H9 (cell line): ENCODE data around the gene REXO4. TPM values are rescaled to one million over a fixed set of nuclear protein-coding genes. Genes with fewer than 3 reads are reported as not detected.

Experiments used
- DNase-seq: peaks from one replicate; pipeline ENCODE4 v3.0.0-alpha.2; 2017
- H2AFZ ChIP-seq: one replicate; pipeline ENCODE4 v1.6.1; 2013; ENCODE audit warnings: mild to moderate bottlenecking, low read length, control low read depth, moderate library complexity
- H2AK5ac ChIP-seq: 2 replicates; pipeline ENCODE4 v1.6.1; 2013; ENCODE audit warnings: low read length, control low read depth, mixed read lengths; ENCODE audit not compliant: insufficient read length
- H2BK120ac ChIP-seq: one replicate; pipeline ENCODE4 v1.6.1; 2013; ENCODE audit warnings: low read depth, mild to moderate bottlenecking, low read length, control low read depth, inconsistent platforms; ENCODE audit not compliant: poor library complexity, severe bottlenecking
- H2BK12ac ChIP-seq: 2 replicates; pipeline ENCODE4 v1.6.1; 2013; ENCODE audit warnings: low read length, control low read depth, mixed read lengths, low read depth; ENCODE audit not compliant: insufficient read length
- H2BK15ac ChIP-seq: 2 replicates; pipeline ENCODE4 v1.6.1; 2013; ENCODE audit warnings: low read depth, low read length, control low read depth
- H2BK20ac ChIP-seq: one replicate; pipeline ENCODE4 v1.6.1; 2013; ENCODE audit warnings: low read depth, mild to moderate bottlenecking, low read length, control low read depth, inconsistent platforms; ENCODE audit not compliant: poor library complexity, severe bottlenecking
- H2BK5ac ChIP-seq: 2 replicates; pipeline ENCODE4 v1.6.1; 2013; ENCODE audit warnings: low read length, control low read depth, mixed read lengths; ENCODE audit not compliant: insufficient read length
- H3K14ac ChIP-seq: 2 replicates; pipeline ENCODE4 v1.6.1; 2013; ENCODE audit warnings: low read length, control low read depth; ENCODE audit not compliant: insufficient read depth
- H3K18ac ChIP-seq: 2 replicates; pipeline ENCODE4 v1.6.1; 2013; ENCODE audit warnings: low read depth, mild to moderate bottlenecking, mixed read lengths, low read length, control low read depth; ENCODE audit not compliant: insufficient read length
- H3K23ac ChIP-seq: 2 replicates; pipeline ENCODE4 v1.6.1; 2013; ENCODE audit warnings: low read length, control low read depth, mixed read lengths, low read depth; ENCODE audit not compliant: insufficient read length
- H3K23me2 ChIP-seq: 2 replicates; pipeline ENCODE4 v1.6.1; 2013; ENCODE audit warnings: low read depth, mild to moderate bottlenecking, mixed read lengths, low read length, control low read depth; ENCODE audit not compliant: insufficient read length, poor library complexity, severe bottlenecking
- H3K27ac ChIP-seq: 2 replicates; pipeline ENCODE4 v1.5.1; 2013; ENCODE audit warnings: low read length, control low read depth, mixed read lengths, low read depth; ENCODE audit not compliant: insufficient read length
- H3K27me3 ChIP-seq: 2 replicates; pipeline ENCODE4 v1.6.1; 2013; ENCODE audit warnings: low read length, control low read depth, inconsistent platforms; ENCODE audit not compliant: insufficient read depth
- H3K4ac ChIP-seq: 2 replicates; pipeline ENCODE4 v1.6.1; 2013; ENCODE audit warnings: low read depth, mild to moderate bottlenecking, control low read depth, inconsistent platforms, low read length, moderate library complexity
- H3K4me1 ChIP-seq: 2 replicates; pipeline ENCODE4 v1.6.1; 2013; ENCODE audit warnings: low read length, control low read depth, inconsistent platforms; ENCODE audit not compliant: insufficient read depth
- H3K4me2 ChIP-seq: 2 replicates; pipeline ENCODE4 v1.6.1; 2013; ENCODE audit warnings: low read length, control low read depth, mixed read lengths; ENCODE audit not compliant: insufficient read length, insufficient read depth
- H3K56ac ChIP-seq: 2 replicates; pipeline ENCODE4 v1.6.1; 2013; ENCODE audit warnings: low read depth, mild to moderate bottlenecking, mixed read lengths, low read length, control low read depth; ENCODE audit not compliant: insufficient read length
- H3K79me1 ChIP-seq: 2 replicates; pipeline ENCODE4 v1.6.1; 2013; ENCODE audit warnings: low read depth, mild to moderate bottlenecking, moderate library complexity, low read length, control low read depth, inconsistent platforms; ENCODE audit not compliant: insufficient read depth, poor library complexity, severe bottlenecking
- H3K79me2 ChIP-seq: 2 replicates; pipeline ENCODE4 v1.6.1; 2013; ENCODE audit warnings: low read length, control low read depth, inconsistent platforms; ENCODE audit not compliant: insufficient read depth
- H3K9ac ChIP-seq: 2 replicates; pipeline ENCODE4 v1.6.1; 2013; ENCODE audit warnings: low read length, control low read depth, mixed read lengths; ENCODE audit not compliant: insufficient read length; ENCODE audit errors: extremely low read depth
- H3K9me3 ChIP-seq: one replicate; pipeline ENCODE4 v1.6.1; 2013; ENCODE audit warnings: low read depth, low read length, inconsistent platforms; ENCODE audit not compliant: control insufficient read depth
- H3T11ph ChIP-seq: one replicate; pipeline ENCODE4 v1.6.1; 2013; ENCODE audit warnings: mild to moderate bottlenecking, low read length, control low read depth, inconsistent platforms
- H4K20me1 ChIP-seq: one replicate; pipeline ENCODE4 v1.6.1; 2013; ENCODE audit not compliant: control insufficient read depth, insufficient read length, insufficient read depth
- H4K5ac ChIP-seq: 2 replicates; pipeline ENCODE4 v1.6.1; 2013; ENCODE audit warnings: low read depth, mild to moderate bottlenecking, mixed read lengths, low read length, control low read depth; ENCODE audit not compliant: insufficient read length
- H4K8ac ChIP-seq: replicated peaks from 2 replicates; pipeline ENCODE4 v1.6.1; 2013; ENCODE audit warnings: low read length, control low read depth, mixed read lengths, low read depth; ENCODE audit not compliant: insufficient read length
- H4K91ac ChIP-seq: 2 replicates; pipeline ENCODE4 v1.6.1; 2013; ENCODE audit warnings: low read depth, mild to moderate bottlenecking, moderate library complexity, mixed read lengths, low read length, control low read depth; ENCODE audit not compliant: insufficient read length
- H3K27ac Mint-ChIP-seq, 3 experiments: 2 replicates in 2 of 3; 3 replicates in 1 of 3; pipeline ENCODE4 v1.8.0; 2020 to 2021; ENCODE audit warnings: mixed read lengths in 3 of 3, mild to moderate bottlenecking in 1 of 3, moderate library complexity in 1 of 3
- H3K27me3 Mint-ChIP-seq: 2 replicates; pipeline ENCODE4 v1.8.0; 2021; ENCODE audit warnings: low read depth, mild to moderate bottlenecking, moderate library complexity, mixed read lengths
- H3K36me3 Mint-ChIP-seq, 3 experiments: 2 replicates in 2 of 3; 3 replicates in 1 of 3; pipeline ENCODE4 v1.8.0; 2020 to 2021; ENCODE audit warnings: low read depth in 3 of 3, mixed read lengths in 3 of 3; ENCODE audit not compliant: insufficient read depth in 1 of 3
- H3K4me1 Mint-ChIP-seq, 2 experiments: 2 replicates each; pipeline ENCODE4 v1.8.0; 2020; ENCODE audit warnings: mixed read lengths in 2 of 2
- H3K4me3 Mint-ChIP-seq, 2 experiments: 2 replicates in 1 of 2; 3 replicates in 1 of 2; pipeline ENCODE4 v1.8.0; 2020 to 2021; ENCODE audit warnings: mild to moderate bottlenecking in 2 of 2, mixed read lengths in 2 of 2, moderate library complexity in 1 of 2
- H3K9me3 Mint-ChIP-seq, 2 experiments: 2 replicates in 1 of 2; 3 replicates in 1 of 2; pipeline ENCODE4 v1.8.0; 2020; ENCODE audit warnings: mild to moderate bottlenecking in 2 of 2, mixed read lengths in 2 of 2, moderate library complexity in 1 of 2
- WGBS: extraction: QIAGEN DNeasy Blood & Tissue Kit; methylation state at CpG from one replicate; pipeline ENCODE4 v1.1.7; 2013; ENCODE audit warnings: missing lambda C conversion rate, low lambda C conversion rate, mixed read lengths; ENCODE audit not compliant: insufficient read length; ENCODE audit errors: extremely low coverage; 5-methylcytosine and 5-hydroxymethylcytosine counted together
- total RNA-seq: library from RNA; stranded (reverse); gene quantifications from 2 replicates; pipeline ENCODE4 v1.2.1, GENCODE V29; 2021
- TF ChIP-seq, protein P1 (sequence below): fragments of 200-600 bp; sonication (generic); conservative IDR thresholded peaks from 3 replicates; pipeline ENCODE4 v1.8.0; 2021; ENCODE audit warnings: antibody characterized with exemption, mild to moderate bottlenecking

Gene REXO4
- total RNA-seq, 1 experiment from 2014 or later, result 35.2 TPM

DNA sequence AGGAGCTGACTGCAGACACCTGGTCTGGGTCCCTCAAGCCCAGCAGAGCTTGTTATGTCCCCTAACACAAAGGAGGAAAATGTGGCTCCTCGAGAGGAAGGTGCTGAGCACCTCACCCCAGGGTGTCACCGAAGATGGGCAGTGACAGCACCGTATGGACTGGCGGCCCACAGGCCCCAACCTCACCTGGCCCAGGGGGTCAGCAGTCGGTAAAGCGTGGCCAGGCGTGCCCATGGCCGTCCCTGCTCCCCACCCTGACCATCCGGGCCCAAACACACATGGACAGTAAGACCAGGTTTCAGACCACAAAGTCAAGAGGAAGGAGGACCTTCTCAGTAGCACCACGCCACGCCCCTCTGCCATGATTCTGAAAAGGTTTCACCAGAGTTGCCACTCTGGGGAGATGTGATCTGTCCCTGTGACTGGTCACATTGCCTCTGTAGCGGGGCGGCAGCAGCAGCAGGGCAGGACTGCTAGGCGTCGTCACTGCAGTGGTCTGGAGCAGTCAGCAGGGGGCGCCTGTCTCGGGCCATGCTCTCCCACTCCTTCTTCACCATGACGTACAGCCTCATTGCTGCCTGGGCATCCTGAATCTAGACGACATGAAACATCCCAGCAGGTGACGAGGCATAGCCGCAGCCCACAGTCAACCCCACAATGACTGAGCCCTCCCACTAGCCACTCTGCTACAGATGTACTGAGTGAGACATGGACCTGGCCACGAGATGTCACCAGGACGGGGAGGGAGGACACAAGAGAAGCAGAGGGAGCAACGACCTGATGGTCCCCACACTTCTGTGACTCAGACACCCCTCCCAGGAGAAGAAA is 11.1 kb downstream of the REXO4 start:
- H3K4me1 Mint-ChIP-seq, result peaks cover 0 to 2% of the 10 kb centered on the region in 2 experiments; a peak in 1 of 4 replicates
- DNase-seq, result peak; percentile 88

More for the DNA sequence above, 11.1 kb downstream of the REXO4 start:
- Histone ChIP-seq H3K18ac (no peak overlapping the region), H3K27me3 (no peaks in the 10 kb centered on the region), H3K23ac (no peak overlapping the region), H4K8ac (no peak overlapping the region), H2AFZ (no peak overlapping the region), H3K4me1 (no peaks in the 10 kb centered on the region), H3K27ac (no peak overlapping the region), H3K79me2 (no peaks in the 10 kb centered on the region), H3K9ac (no peak overlapping the region), H4K91ac (no peak overlapping the region), H3T11ph (no peak overlapping the region), H3K14ac (no peak overlapping the region), H2BK20ac (no peak overlapping the region), H2BK120ac (no peak overlapping the region), H2BK5ac (no peak overlapping the region), H2AK5ac (no peak overlapping the region), H2BK12ac (no peak overlapping the region), H2BK15ac (no peak overlapping the region), H3K56ac (no peak overlapping the region), H3K4ac (no peak overlapping the region), H3K9me3 (no peaks in the 10 kb centered on the region), H4K5ac (no peak overlapping the region), H3K79me1 (no peaks in the 10 kb centered on the region), H4K20me1 (peaks cover 4% of the 10 kb centered on the region), H3K23me2 (no peaks in the 10 kb centered on the region), H3K4me2 (no peak overlapping the region)
- Mint-ChIP-seq H3K27me3 (no peaks in the 10 kb centered on the region), H3K4me3 (no peak overlapping the region), H3K9me3 (no peaks in the 10 kb centered on the region), H3K36me3 (peaks cover 40 to 70% (median 63%) of the 10 kb centered on the region in 3 experiments; a peak in 6 of 7 replicates), H3K27ac (peak overlapping the region in 2 of 3 experiments; percentile 60 to 86; a peak in 1 of 7 replicates)
- WGBS, result no CpG with 5 or more reads among the region's 24 CpGs
- TF ChIP-seq, protein P1, sequence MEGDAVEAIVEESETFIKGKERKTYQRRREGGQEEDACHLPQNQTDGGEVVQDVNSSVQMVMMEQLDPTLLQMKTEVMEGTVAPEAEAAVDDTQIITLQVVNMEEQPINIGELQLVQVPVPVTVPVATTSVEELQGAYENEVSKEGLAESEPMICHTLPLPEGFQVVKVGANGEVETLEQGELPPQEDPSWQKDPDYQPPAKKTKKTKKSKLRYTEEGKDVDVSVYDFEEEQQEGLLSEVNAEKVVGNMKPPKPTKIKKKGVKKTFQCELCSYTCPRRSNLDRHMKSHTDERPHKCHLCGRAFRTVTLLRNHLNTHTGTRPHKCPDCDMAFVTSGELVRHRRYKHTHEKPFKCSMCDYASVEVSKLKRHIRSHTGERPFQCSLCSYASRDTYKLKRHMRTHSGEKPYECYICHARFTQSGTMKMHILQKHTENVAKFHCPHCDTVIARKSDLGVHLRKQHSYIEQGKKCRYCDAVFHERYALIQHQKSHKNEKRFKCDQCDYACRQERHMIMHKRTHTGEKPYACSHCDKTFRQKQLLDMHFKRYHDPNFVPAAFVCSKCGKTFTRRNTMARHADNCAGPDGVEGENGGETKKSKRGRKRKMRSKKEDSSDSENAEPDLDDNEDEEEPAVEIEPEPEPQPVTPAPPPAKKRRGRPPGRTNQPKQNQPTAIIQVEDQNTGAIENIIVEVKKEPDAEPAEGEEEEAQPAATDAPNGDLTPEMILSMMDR, result peak; percentile 93
